GM19467 (cell line): ENCODE data around the gene MON1B.

Experiments
- ATAC-seq: cut with Tn5 transposase; IDR thresholded peaks from one replicate; pipeline ENCODE4 v1.9.1; 2021; ENCODE audit warnings: mild to moderate bottlenecking, moderate library complexity; ENCODE audit not compliant: unreplicated experiment

The MON1B gene

GRCh38 chr16:77195411-77195810 is 4.4 kb downstream of the MON1B start:
- no peak for ATAC-seq

DNA sequence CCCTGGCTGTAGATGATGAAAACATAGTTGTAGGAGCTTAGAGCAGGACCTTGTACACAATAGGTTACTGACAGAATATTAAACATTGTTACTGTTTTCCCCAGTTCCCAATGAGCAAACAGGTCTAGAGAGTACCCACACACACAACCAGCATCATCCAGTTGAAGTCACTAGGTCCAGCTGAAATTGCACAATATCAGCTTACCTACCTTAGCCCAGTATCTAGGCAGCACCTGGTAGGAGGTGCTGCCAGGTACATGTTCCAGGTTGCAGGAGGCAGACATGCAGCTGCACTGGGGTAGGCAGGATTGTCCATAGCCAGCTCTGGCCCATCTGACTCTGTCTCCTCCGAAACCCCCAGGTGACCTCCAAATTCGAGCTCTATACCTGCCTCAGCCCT is 6.8 kb downstream of the MON1B start:
- ATAC-seq, result no peak

GRCh38 chr16:77199211-77199610 is 8.2 kb downstream of the MON1B start, which contains the start of gene SYCE1L:
SYCE1L (plus strand) TSS chr16:77199408; CDS start chr16:77199452, 44 bp downstream.
- no peak for ATAC-seq

DNA sequence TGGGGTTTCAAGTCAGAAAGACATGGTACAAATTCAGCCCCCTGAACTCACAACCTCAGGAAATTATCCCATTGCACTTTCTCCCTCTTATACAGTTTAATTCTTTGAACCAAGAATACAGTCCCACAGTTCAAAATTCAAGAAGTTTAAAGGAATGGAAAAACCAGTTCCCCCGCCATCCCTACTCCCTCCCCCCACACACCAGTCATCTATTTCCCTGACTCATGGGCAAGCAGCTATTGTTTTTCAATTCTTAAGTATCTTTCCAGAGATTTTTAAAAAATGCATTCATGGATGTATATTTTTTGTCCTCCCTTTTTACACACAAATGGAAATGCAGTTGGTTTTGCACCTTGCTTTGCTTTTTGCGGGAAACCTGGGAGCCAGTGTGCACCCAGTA is 15.5 kb downstream of the MON1B start:
- ATAC-seq, result no peak

GRCh38 chr16:77207030-77207429 is 16.0 kb downstream of the MON1B start:
- no peak for ATAC-seq

GRCh38 chr16:77208382-77208781 is 17.4 kb downstream of the MON1B start:
- no peak for ATAC-seq

GRCh38 chr16:77211880-77212740 is 21.1 kb downstream of the MON1B start:
- peak; percentile 59 for ATAC-seq

DNA sequence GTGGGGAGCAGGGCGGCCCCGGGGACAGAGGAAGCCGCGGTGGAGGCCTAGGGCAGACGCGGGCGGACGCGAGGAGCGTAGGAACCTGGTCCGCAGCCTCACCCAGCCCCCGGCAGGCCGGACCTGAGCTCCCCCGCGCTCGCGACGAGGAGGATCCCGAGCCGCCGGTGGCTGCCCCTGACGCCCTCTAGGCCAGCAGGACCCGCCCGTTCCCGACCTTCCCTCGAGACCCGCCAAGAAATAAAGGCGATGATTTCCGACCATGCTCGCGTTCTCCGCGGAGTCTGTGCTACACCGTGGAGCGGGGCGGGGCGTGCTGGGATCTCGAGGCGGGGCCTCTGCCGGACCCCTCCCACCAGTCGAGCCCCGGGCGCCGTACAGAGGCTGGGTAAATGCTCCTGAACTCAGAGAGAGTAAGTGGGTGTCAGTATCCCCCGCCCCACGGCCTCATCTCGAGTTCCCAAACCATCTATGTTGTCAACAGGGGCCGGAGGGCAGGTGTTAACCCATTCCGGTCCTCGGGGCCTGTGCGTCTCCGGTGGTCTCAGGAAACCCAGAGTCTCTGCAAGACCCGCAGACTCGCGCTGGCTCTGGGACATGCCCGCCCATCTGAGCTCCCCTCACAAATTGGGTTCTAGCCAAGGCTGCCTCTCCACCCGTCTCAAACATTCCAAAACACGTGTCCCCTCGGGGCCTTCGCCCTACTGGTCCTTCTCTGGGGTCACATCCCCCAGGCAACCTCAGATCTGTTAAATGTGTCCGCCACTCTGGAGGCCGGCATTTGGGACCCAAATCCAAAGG is 22.0 kb downstream of the MON1B start:
- peak; percentile 83 for ATAC-seq

- no peak for ATAC-seq
Measured at GRCh38 chr16:77213542-77214106, 22.6 kb downstream of the MON1B start.

- ATAC-seq, result no peak
Measured at GRCh38 chr16:77214411-77215138, 23.6 kb downstream of the MON1B start.

DNA sequence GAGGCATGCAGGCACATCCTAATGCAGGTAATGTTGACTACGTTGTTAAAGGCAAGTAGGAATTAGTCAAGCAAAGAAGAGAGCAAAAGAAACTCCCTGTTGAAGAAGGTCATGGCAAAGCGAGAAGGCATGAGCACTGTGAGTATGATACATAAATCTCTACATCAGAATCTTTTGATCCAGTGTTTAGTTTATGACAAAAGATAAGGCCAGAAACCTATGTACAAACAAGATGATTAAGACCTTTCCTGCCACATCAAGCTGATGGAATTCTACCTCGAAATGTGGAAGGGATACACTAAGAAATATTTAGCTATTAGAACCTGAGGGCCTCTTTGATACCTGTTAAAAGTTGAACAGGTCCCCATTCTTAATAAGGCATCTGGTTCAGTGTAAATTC is 28.4 kb downstream of the MON1B start:
- ATAC-seq, result no peak

- ATAC-seq, result peak; percentile 55
Measured at GRCh38 chr16:77220427-77220826, 29.4 kb downstream of the MON1B start.

DNA sequence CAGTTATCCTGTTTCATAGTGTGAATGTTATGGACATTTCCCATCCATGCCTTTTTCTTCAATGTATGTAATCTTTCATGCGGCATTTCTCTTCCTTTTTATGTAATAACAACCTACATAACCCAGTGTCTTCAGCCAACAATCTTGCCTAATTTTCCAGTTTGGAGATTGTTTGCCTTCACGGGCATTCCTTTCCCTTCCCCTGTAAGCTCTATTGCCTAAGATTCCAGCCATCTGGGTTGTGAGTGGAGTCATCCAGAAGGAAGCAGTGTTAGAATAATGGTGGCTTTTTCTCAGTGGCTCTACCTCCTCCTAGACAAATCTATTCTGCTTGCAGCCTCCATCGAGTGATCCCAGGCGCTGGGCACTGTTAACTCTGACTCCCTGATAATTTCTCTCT is 30.5 kb downstream of the MON1B start:
- no peak for ATAC-seq

DNA sequence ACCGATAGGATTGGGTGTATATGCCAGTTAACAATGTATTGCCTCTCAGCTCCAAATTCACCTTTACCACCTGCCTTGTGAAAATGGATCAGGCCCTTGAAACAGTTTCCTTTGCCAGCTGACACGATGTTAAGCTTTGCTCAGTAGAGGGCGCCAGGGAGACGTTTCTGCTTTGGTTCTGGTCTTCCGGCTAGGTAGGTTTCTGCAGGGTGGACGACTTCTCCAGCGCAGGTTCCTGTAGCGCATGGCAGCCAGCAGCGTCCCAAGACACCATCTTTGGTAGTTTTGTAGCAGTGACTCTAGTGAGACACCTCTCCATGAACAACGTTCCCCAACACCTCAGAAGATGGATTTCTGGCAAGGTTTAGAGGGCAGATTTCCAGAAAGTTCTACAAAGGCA is 32.2 kb downstream of the MON1B start:
- ATAC-seq, result no peak

DNA sequence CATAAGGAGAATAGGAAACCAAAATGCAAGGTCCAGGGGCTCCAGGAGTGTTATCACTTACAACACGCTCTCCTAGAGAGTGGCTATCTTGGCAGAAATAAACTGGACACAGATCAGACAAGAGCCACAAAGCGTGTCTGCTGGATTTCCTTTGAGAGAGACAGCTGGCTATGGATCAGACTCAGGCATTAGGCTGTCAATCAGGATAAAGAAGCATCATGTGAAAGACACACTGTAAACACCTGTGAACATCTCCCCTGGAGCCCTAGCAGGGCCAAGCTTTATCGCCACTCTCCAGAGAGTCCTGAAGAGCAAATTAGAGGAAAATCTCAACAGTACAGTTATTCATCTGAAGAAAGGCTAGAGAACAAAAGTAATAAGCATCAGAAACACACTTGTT is 34.2 kb downstream of the MON1B start:
- no peak for ATAC-seq

- no peak for ATAC-seq
Measured at GRCh38 chr16:77227745-77228144, 36.8 kb downstream of the MON1B start.

DNA sequence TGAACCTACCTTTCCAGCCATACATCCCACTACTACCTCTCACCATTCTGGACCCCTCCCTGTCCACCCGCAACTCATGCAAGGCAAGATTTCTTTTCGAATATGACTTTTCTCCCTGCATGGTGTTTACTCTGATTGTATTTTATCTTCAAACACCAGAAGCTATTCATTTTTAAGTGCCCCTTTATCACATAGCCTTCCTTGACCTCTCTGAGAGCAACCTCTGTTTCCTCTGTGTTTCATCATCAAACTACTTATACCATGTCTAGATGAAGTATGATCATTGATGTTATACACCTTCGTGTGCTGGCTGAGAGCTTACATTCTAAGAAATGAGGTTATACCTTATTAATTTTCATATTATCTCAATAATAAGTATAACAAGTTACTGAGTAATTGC is 40.1 kb downstream of the MON1B start:
- ATAC-seq, result no peak

GRCh38 chr16:77233799-77234519 is 43.0 kb downstream of the MON1B start:
- no peak for ATAC-seq

DNA sequence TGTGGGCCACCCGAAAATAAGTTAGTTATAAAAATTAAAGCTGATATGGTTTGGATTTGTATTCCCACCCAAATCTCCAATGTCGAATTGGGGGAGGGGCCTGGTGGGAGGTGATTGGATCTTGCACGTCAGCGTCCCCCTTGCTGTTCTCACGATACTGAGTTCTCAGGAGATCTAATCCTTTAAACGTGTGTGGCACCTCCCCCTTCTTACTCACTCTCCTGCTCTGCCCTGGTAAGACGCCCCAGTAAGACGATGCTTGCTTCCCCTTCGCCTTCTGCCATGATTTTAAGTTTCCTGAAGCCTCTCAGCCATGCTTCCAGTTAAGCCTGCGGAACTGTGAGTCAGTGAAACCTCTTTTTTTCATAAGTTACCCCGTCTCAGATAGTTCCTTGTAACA is 43.6 kb downstream of the MON1B start:
- no peak for ATAC-seq

DNA sequence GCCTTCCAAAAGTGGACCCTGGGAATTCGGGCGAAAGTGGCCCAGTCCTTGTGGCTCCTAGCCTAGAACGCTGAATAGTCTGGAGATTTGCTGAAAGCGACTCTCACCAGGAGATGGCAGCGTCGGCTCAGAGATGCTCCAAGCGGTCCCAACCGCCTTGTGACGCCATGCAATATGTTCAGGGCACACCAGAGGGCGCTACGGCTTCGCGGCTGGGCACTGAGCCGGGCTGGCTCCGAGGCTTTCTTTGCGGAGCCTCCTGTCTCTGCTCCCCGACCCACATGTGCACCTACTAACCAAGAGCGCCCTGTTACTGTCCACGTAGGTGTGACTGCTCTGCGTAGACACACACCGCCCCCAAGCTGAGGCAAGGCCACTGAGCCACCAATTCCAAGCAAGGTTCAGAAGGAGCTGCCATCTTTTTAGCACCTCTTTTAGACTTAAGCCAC is 45.1 kb downstream of the MON1B start:
- peak; percentile 98 for ATAC-seq
